Heart left ventricle (tissue), 16 donors: ENCODE results near the gene WDR87. TPM values are rescaled to one million over a fixed set of nuclear protein-coding genes. Genes with fewer than 3 reads are reported as not detected.

Source experiments
- ATAC-seq, 4 donors: fragments of 200-7000 bp; cut with Tn5 transposase; one replicate each; pipeline ENCODE4 v1.9.1; 2020 to 2022; ENCODE audit warnings: moderate library complexity in 4 of 4, mild to moderate bottlenecking in 3 of 4, moderate number of reproducible peaks in 1 of 4
- DNase-seq, 5 donors: peaks; one replicate each; pipeline ENCODE4 v3.0.0-alpha.2; 2020
- H3K27ac ChIP-seq, 12 donors: fragments of 200-600 bp; sonication (generic) in 4 of 12; one replicate each; pipeline versions ENCODE4 v1.5.0 to v1.8.0; 2016 to 2022; ENCODE audit warnings: mild to moderate bottlenecking in 2 of 12
- H3K27me3 ChIP-seq, 9 donors: fragments of 200-600 bp; sonication (generic) in 2 of 9; one replicate each; pipeline versions ENCODE4 v1.5.1 to v1.8.0; 2016 to 2022; ENCODE audit warnings: mild to moderate bottlenecking in 3 of 9
- H3K36me3 ChIP-seq, 9 donors: fragments of 200-600 bp; sonication (generic) in 2 of 9; one replicate each; pipeline versions ENCODE4 v1.5.0 to v1.8.0; 2018 to 2022; ENCODE audit warnings: mild to moderate bottlenecking in 2 of 9
- H3K4me1 ChIP-seq, 12 donors: fragments of 200-600 bp; sonication (generic) in 4 of 12; one replicate each; pipeline versions ENCODE4 v1.5.0 to v1.8.0; 2016 to 2022; ENCODE audit warnings: mild to moderate bottlenecking in 3 of 12
- H3K4me3 ChIP-seq, 12 donors: fragments of 200-600 bp; sonication (generic) in 4 of 12; one replicate each; pipeline versions ENCODE4 v1.5.0 to v1.8.0; 2017 to 2022; ENCODE audit warnings: mild to moderate bottlenecking in 9 of 12, moderate library complexity in 4 of 12
- H3K9me3 ChIP-seq, 12 donors: fragments of 200-600 bp; sonication (generic) in 4 of 12; one replicate each; pipeline versions ENCODE4 v1.5.0 to v1.8.0; 2016 to 2022; ENCODE audit warnings: mild to moderate bottlenecking in 1 of 12
- CTCF ChIP-seq, 12 donors: fragments of 200-600 bp; sonication (generic) in 4 of 12; IDR thresholded peaks; one replicate each; pipeline versions ENCODE4 v1.5.0 to v1.8.0; 2018 to 2022; ENCODE audit warnings: antibody characterized with exemption in 12 of 12, mild to moderate bottlenecking in 5 of 12
- POLR2A ChIP-seq, 2 donors: fragments of 450-650 bp; IDR thresholded peaks; one replicate each; pipeline ENCODE4 v1.6.1; 2017; ENCODE audit warnings: antibody characterized with exemption in 2 of 2, mild to moderate bottlenecking in 2 of 2, moderate library complexity in 2 of 2
- WGBS, 4 donors: extraction: QIAGEN DNeasy Blood & Tissue Kit in 2 of 4; methylation state at CpG; one replicate each; pipeline versions ENCODE4 v1.1.5 to v1.1.7; 2013 to 2018; 5-methylcytosine and 5-hydroxymethylcytosine counted together
- intact Hi-C, 10 donors: fragments of 100-400 bp; cut with DNase I; formaldehyde crosslinking; loops; one replicate each; pipeline versions ENCODE4 v1.11.1 to v1.14.2; 2022
- polyA plus RNA-seq, 2 donors: library from polyadenylated mRNA; stranded (reverse); fragments of 200-250 nt; gene quantifications; one replicate each; pipeline ENCODE4 v1.2.3, GENCODE V29; 2013
- total RNA-seq, 9 donors: library from RNA; depleted of rRNA in 2 of 9; stranded (reverse); fragments of >200 nt in 2 of 9; fragmentation: NEBNext Ultra II Directional in 3 of 9; extraction: Animal tissue kit (Norgen Biotek cat#: 25700) in 3 of 9; gene quantifications; one replicate each; pipeline versions ENCODE4 v1.1.0 to v1.2.4, GENCODE V29; 2016 to 2023
- donor health status: ischemic (EF 13 %, LVEDD 7.1; RV severe dilation, severe dysfunction).
- donor health status: healthy with polysubstance abuse.
- donor health status: DM: no; HTN: yes; CAD: no.
- donor health status: DM: no; HTN: no; CAD: no.
- donor health status: ischemic (EF 25% LVEDD 6.9; RV normal size, moderate dysfunction).
- donor health status: ischemic (EF 25% LVEDD 5.7; RV mildly dilated, moderate dysfunction).
- donor health status: healthy.
- donor health status: DM: yes; HTN: yes; CAD: no.
- donor health status: ischemic (EF 35%, LVEDD 5.7; RV mildly dilated, moderate dysfunction).
- donor health status: nonischemic (EF 11% LVEDD 7.7; RV severe dilation, severe dysfunction).
- donor health status: DM: yes; HTN: yes; CAD: no.
- donor health status: PGD.
- donor health status: ischemic (EF 29% LVEDD 5.4; RV normal size, mild dysfunction).
- donor health status: nonischemic (EF 23%, LVEDD 6.1; RV moderate dilation, normal function).

WDR87 gene
- total and polyA plus RNA-seq, 11 donors = not detected

DNA sequence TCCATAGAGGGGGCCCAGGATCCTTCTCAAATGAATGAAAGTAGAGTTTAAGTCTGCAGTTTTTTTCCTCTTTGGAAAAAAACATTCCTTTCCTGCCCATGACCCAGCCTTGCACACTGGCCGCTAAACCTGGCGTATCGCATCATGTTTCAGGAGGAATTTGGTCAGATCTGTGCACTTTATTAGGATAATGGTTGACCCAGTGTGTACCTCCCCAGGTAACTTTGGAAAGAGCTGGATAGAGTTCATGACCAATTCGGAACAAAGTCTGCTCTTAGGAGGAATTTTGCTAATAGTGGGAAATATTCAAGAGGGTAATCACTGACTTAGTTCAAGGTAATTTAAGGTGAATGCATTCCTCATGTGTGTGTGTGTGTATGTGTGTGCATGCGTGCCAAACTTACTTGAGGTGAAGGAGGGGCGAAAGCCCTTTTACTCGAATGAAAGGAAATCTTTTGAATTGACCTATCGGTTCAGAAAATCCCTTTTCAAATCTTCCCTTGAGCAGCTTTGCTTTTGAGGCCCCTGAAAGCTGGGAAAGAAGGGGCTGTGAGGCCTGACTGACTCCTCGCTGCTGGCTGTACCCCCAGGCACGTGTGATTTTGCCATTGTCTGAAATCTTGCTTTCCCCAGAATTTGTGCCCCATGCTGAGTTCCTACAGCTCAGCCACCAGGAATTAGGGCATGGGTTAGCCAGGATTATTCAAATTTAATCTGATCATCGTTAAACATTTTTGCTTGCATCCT lies 47.0 kb upstream of the WDR87 start:
- WGBS, 4 donors = 86 to 90% (median 88%) methylated on average over 11 of the region's 11 CpGs
- H3K9me3 ChIP-seq = peaks cover 0 to 4% (median 0%) of the 10 kb centered on the region in 12 donors
- no peak for TF ChIP-seq CTCF (IDR thresholded peaks at IDR 0.05)
- no peaks in the 10 kb centered on the region for H3K36me3 ChIP-seq
- no peak overlapping the region for H3K4me3 ChIP-seq
- H3K4me1 ChIP-seq = peaks cover 0 to 10% (median 0%) of the 10 kb centered on the region in 12 donors
- no peak overlapping the region for H3K27ac ChIP-seq
- intact Hi-C loops = no loop called here
- DNase-seq (no peak), ATAC-seq (no peak)
- no peaks in the 10 kb centered on the region for H3K27me3 ChIP-seq

GRCh38 chr19:37951816-37952210 lies 45.4 kb upstream of the WDR87 start:
- H3K27me3 ChIP-seq = no peaks in the 10 kb centered on the region
- no peaks in the 10 kb centered on the region for H3K36me3 ChIP-seq
- H3K27ac ChIP-seq = no peak overlapping the region
- ATAC-seq (no peak), DNase-seq (no peak)
- H3K4me1 ChIP-seq = peaks cover 0 to 10% (median 0%) of the 10 kb centered on the region in 12 donors
- H3K9me3 ChIP-seq = no peaks in the 10 kb centered on the region
- 82 to 90% (median 86%) methylated on average over 4 of the region's 4 CpGs for WGBS, 4 donors
- no peak overlapping the region for H3K4me3 ChIP-seq
- intact Hi-C loops = no loop called here
- TF ChIP-seq POLR2A (IDR thresholded peaks at IDR 0.05) (no peak), CTCF (IDR thresholded peaks at IDR 0.05) (no peak)

- Histone ChIP-seq H3K4me3 (no peak overlapping the region), H3K36me3 (no peaks in the 10 kb centered on the region), H3K27ac (peak overlapping the region in 1 of 12 donors; percentile 25), H3K27me3 (no peaks in the 10 kb centered on the region), H3K9me3 (no peaks in the 10 kb centered on the region), H3K4me1 (peaks cover 0 to 10% (median 0%) of the 10 kb centered on the region in 12 donors)
- ATAC-seq (no peak), DNase-seq (no peak)
- TF ChIP-seq CTCF (IDR thresholded peaks at IDR 0.05) = no peak
- TF ChIP-seq POLR2A (IDR thresholded peaks at IDR 0.05) = no peak
- 86 to 95% (median 89%) methylated on average over 25 of the region's 25 CpGs for WGBS, 4 donors
- intact Hi-C loops = no loop called here
Observed at GRCh38 chr19:37950471-37951175, 44.2 kb upstream of the WDR87 start.

GRCh38 chr19:37948362-37948761 lies 42.0 kb upstream of the WDR87 start:
- DNase-seq (no peak), ATAC-seq (no peak)
- Histone ChIP-seq H3K27me3 (no peaks in the 10 kb centered on the region), H3K27ac (no peak overlapping the region), H3K36me3 (no peaks in the 10 kb centered on the region), H3K4me1 (peaks cover 0 to 10% (median 0%) of the 10 kb centered on the region in 12 donors), H3K4me3 (no peak overlapping the region), H3K9me3 (no peaks in the 10 kb centered on the region)
- intact Hi-C loops = no loop called here
- 90 to 98% (median 94%) methylated on average over 6 of the region's 6 CpGs for WGBS, 4 donors
- TF ChIP-seq CTCF (IDR thresholded peaks at IDR 0.05) (no peak), POLR2A (IDR thresholded peaks at IDR 0.05) (no peak)
